ENCODE results near the gene NOS3. TPM values are rescaled to one million over a fixed set of nuclear protein-coding genes. Genes with fewer than 3 reads are reported as not detected.

Gene NOS3
- total and polyA plus RNA-seq, 9 of the 15 experiments (the other 6 are each of a cell fraction or from before 2014, with no cell fraction given) = 1.1 to 121 (median 23.6) TPM

GRCh38 chr7:150959739-150960734 lies 30.8 kb upstream of the NOS3 start (continued):
- TF ChIP-seq GTF2E2 (tag; IDR thresholded peaks at IDR 0.05) (peak; percentile 92), ZNF318 (IDR thresholded peaks at IDR 0.05; ENCODE audit: borderline replicate concordance in 1 of 2, low read depth in 1 of 2) (peak in 1 of 2 experiments; percentile 76; a peak in 2 of 4 replicates), NUFIP1 (IDR thresholded peaks at IDR 0.05; ENCODE audit: partially characterized antibody) (no peak), DPF2 (IDR thresholded peaks at IDR 0.05) (peak; percentile 100), MYBL2 (IDR thresholded peaks at IDR 0.05; ENCODE audit: low read depth) (peak; percentile 99), MYBL2 (CRISPR knock-in tag; IDR thresholded peaks at IDR 0.05; ENCODE audit: borderline replicate concordance) (no peak), HNRNPH1 (optimal IDR thresholded peaks at IDR 0.05; ENCODE audit: low read depth, low read length) (no peak), PML (IDR thresholded peaks at IDR 0.05; ENCODE audit: low read length) (peak; percentile 98)
- TF ChIP-seq, protein P1, sequence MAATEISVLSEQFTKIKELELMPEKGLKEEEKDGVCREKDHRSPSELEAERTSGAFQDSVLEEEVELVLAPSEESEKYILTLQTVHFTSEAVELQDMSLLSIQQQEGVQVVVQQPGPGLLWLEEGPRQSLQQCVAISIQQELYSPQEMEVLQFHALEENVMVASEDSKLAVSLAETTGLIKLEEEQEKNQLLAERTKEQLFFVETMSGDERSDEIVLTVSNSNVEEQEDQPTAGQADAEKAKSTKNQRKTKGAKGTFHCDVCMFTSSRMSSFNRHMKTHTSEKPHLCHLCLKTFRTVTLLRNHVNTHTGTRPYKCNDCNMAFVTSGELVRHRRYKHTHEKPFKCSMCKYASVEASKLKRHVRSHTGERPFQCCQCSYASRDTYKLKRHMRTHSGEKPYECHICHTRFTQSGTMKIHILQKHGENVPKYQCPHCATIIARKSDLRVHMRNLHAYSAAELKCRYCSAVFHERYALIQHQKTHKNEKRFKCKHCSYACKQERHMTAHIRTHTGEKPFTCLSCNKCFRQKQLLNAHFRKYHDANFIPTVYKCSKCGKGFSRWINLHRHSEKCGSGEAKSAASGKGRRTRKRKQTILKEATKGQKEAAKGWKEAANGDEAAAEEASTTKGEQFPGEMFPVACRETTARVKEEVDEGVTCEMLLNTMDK (IDR thresholded peaks at IDR 0.05; ENCODE audit: borderline replicate concordance, insufficient read depth, low read depth, low read length, poor library complexity, severe bottlenecking) = no peak
- TF ChIP-seq, protein P2, sequence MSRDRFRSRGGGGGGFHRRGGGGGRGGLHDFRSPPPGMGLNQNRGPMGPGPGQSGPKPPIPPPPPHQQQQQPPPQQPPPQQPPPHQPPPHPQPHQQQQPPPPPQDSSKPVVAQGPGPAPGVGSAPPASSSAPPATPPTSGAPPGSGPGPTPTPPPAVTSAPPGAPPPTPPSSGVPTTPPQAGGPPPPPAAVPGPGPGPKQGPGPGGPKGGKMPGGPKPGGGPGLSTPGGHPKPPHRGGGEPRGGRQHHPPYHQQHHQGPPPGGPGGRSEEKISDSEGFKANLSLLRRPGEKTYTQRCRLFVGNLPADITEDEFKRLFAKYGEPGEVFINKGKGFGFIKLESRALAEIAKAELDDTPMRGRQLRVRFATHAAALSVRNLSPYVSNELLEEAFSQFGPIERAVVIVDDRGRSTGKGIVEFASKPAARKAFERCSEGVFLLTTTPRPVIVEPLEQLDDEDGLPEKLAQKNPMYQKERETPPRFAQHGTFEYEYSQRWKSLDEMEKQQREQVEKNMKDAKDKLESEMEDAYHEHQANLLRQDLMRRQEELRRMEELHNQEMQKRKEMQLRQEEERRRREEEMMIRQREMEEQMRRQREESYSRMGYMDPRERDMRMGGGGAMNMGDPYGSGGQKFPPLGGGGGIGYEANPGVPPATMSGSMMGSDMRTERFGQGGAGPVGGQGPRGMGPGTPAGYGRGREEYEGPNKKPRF (IDR thresholded peaks at IDR 0.05; ENCODE audit: low read depth, low read length) = no peak

Data from K562 (cell line).